ENCODE data around the gene LRP2.

The LRP2 gene

GRCh38 chr2:169222665-169223064 lies 139.7 kb downstream of the LRP2 start:
- Histone ChIP-seq H3K4me3 (ENCODE audit: control insufficient read depth in 1 of 7, extremely low read depth in 1 of 7, insufficient read depth in 4 of 7, low read depth in 2 of 7, low read length in 6 of 7) (no peak overlapping the region), H3K27me3 (replicated peaks in 2 of 5; ENCODE audit: control insufficient read depth in 4 of 5, insufficient read depth in 5 of 5, low read length in 4 of 5) (no peaks in the 10 kb centered on the region), H3K27ac (ENCODE audit: insufficient read depth in 1 of 2, low read depth in 1 of 2, low read length in 2 of 2, poor library complexity in 1 of 2, severe bottlenecking in 2 of 2) (no peak overlapping the region), H3K9me3 (ENCODE audit: control extremely low read depth in 1 of 5, control insufficient read depth in 4 of 5, insufficient read depth in 2 of 5, low read depth in 1 of 5, low read length in 4 of 5) (no peaks in the 10 kb centered on the region), H3K36me3 (ENCODE audit: control insufficient read depth in 4 of 4, insufficient read depth in 4 of 4, low read length in 3 of 4) (no peaks in the 10 kb centered on the region), H3K4me1 (ENCODE audit: control extremely low read depth in 1 of 4, control insufficient read depth in 4 of 4, insufficient read depth in 4 of 4, low read length in 3 of 4) (peaks cover 0 to 2% (median under 1%) of the 10 kb centered on the region in 4 experiments)
- CTCF ChIA-PET: interaction anchor here (0.6 to 5.6 kb wide), 9 partner anchors 8 to 261 kb away, joined by 3 to 39 read pairs (median 3); no protein-coding TSS in a partner anchor
- WGBS (ENCODE audit: insufficient coverage): 30% methylated on average over 2 of the region's 3 CpGs
- POLR2A ChIA-PET: no interaction called here
- DNase-seq: peak; percentile 18 to 67 (median 55)

GRCh38 chr2:169221745-169222369 lies 140.5 kb downstream of the LRP2 start:
- CTCF ChIA-PET: interaction anchor here (0.7 to 5.6 kb wide), 15 partner anchors 11 to 264 kb away, joined by 3 to 39 read pairs (median 4); no protein-coding TSS in a partner anchor
- peak; percentile 42 to 60 (median 51) for DNase-seq
- no peaks in the 10 kb centered on the region for H3K36me3 ChIP-seq (ENCODE audit: control insufficient read depth in 4 of 4, insufficient read depth in 4 of 4, low read length in 3 of 4)
- no peaks in the 10 kb centered on the region for H3K27me3 ChIP-seq (replicated peaks in 2 of 5; ENCODE audit: control insufficient read depth in 4 of 5, insufficient read depth in 5 of 5, low read length in 4 of 5)
- H3K4me1 ChIP-seq (ENCODE audit: control extremely low read depth in 1 of 4, control insufficient read depth in 4 of 4, insufficient read depth in 4 of 4, low read length in 3 of 4): peaks cover 0 to 2% (median under 1%) of the 10 kb centered on the region in 4 experiments
- H3K27ac ChIP-seq (ENCODE audit: insufficient read depth in 1 of 2, low read depth in 1 of 2, low read length in 2 of 2, poor library complexity in 1 of 2, severe bottlenecking in 2 of 2): no peak overlapping the region
- POLR2A ChIA-PET: interaction anchor here (0.6 to 0.8 kb wide), 2 partner anchors 258 to 275 kb away, joined by 3 to 4 read pairs; no protein-coding TSS in a partner anchor
- no peaks in the 10 kb centered on the region for H3K9me3 ChIP-seq (ENCODE audit: control extremely low read depth in 1 of 5, control insufficient read depth in 4 of 5, insufficient read depth in 2 of 5, low read depth in 1 of 5, low read length in 4 of 5)
- 44% methylated on average over 2 of the region's 5 CpGs for WGBS (ENCODE audit: insufficient coverage)
- H3K4me3 ChIP-seq (ENCODE audit: control insufficient read depth in 1 of 7, extremely low read depth in 1 of 7, insufficient read depth in 4 of 7, low read depth in 2 of 7, low read length in 6 of 7): no peak overlapping the region

GRCh38 chr2:169210917-169211316 lies 151.4 kb downstream of the LRP2 start:
- POLR2A ChIA-PET: interaction anchor here (0.6 kb wide), 1 partner anchor 1039 kb away, joined by 3 read pairs; no protein-coding TSS in a partner anchor

GRCh38 chr2:169208026-169208425 lies 154.3 kb downstream of the LRP2 start:
- ChIA-PET CTCF (no interaction called here), POLR2A (no interaction called here)
- no peaks in the 10 kb centered on the region for H3K27me3 ChIP-seq (replicated peaks in 2 of 5; ENCODE audit: control insufficient read depth in 4 of 5, insufficient read depth in 5 of 5, low read length in 4 of 5)
- H3K36me3 ChIP-seq (ENCODE audit: control insufficient read depth in 4 of 4, insufficient read depth in 4 of 4, low read length in 3 of 4): no peaks in the 10 kb centered on the region
- H3K27ac ChIP-seq (ENCODE audit: insufficient read depth in 1 of 2, low read depth in 1 of 2, low read length in 2 of 2, poor library complexity in 1 of 2, severe bottlenecking in 2 of 2): no peak overlapping the region
- no peaks in the 10 kb centered on the region for H3K9me3 ChIP-seq (ENCODE audit: control extremely low read depth in 1 of 5, control insufficient read depth in 4 of 5, insufficient read depth in 2 of 5, low read depth in 1 of 5, low read length in 4 of 5)
- no peak overlapping the region for H3K4me3 ChIP-seq (ENCODE audit: control insufficient read depth in 1 of 7, extremely low read depth in 1 of 7, insufficient read depth in 4 of 7, low read depth in 2 of 7, low read length in 6 of 7)
- no CpG with 5 or more reads among the region's 3 CpGs for WGBS (ENCODE audit: insufficient coverage)
- DNase-seq: no peak
- no peaks in the 10 kb centered on the region for H3K4me1 ChIP-seq (ENCODE audit: control extremely low read depth in 1 of 4, control insufficient read depth in 4 of 4, insufficient read depth in 4 of 4, low read length in 3 of 4)

More at GRCh38 chr2:169210917-169211316, 151.4 kb downstream of the LRP2 start:
- Histone ChIP-seq H3K27ac (ENCODE audit: insufficient read depth in 1 of 2, low read depth in 1 of 2, low read length in 2 of 2, poor library complexity in 1 of 2, severe bottlenecking in 2 of 2) (no peak overlapping the region), H3K36me3 (ENCODE audit: control insufficient read depth in 4 of 4, insufficient read depth in 4 of 4, low read length in 3 of 4) (no peaks in the 10 kb centered on the region), H3K4me1 (ENCODE audit: control extremely low read depth in 1 of 4, control insufficient read depth in 4 of 4, insufficient read depth in 4 of 4, low read length in 3 of 4) (no peaks in the 10 kb centered on the region), H3K9me3 (ENCODE audit: control extremely low read depth in 1 of 5, control insufficient read depth in 4 of 5, insufficient read depth in 2 of 5, low read depth in 1 of 5, low read length in 4 of 5) (no peaks in the 10 kb centered on the region), H3K4me3 (ENCODE audit: control insufficient read depth in 1 of 7, extremely low read depth in 1 of 7, insufficient read depth in 4 of 7, low read depth in 2 of 7, low read length in 6 of 7) (no peak overlapping the region), H3K27me3 (replicated peaks in 2 of 5; ENCODE audit: control insufficient read depth in 4 of 5, insufficient read depth in 5 of 5, low read length in 4 of 5) (no peaks in the 10 kb centered on the region)
- CTCF ChIA-PET: interaction anchor here (1.4 to 2.2 kb wide), 3 partner anchors 9 to 22 kb away, joined by 3 to 6 read pairs (median 5); no protein-coding TSS in a partner anchor
- WGBS (ENCODE audit: insufficient coverage): 100% methylated on average over 2 of the region's 4 CpGs
- DNase-seq: no peak

- ChIA-PET POLR2A (interaction anchor here (0.9 kb wide), 1 partner anchor 30 kb away, joined by 3 read pairs; no protein-coding TSS in a partner anchor), CTCF (no interaction called here)
- H3K9me3 ChIP-seq (ENCODE audit: control extremely low read depth in 1 of 5, control insufficient read depth in 4 of 5, insufficient read depth in 2 of 5, low read depth in 1 of 5, low read length in 4 of 5): no peaks in the 10 kb centered on the region
- H3K27ac ChIP-seq (ENCODE audit: insufficient read depth in 1 of 2, low read depth in 1 of 2, low read length in 2 of 2, poor library complexity in 1 of 2, severe bottlenecking in 2 of 2): no peak overlapping the region
- no peaks in the 10 kb centered on the region for H3K27me3 ChIP-seq (replicated peaks in 2 of 5; ENCODE audit: control insufficient read depth in 4 of 5, insufficient read depth in 5 of 5, low read length in 4 of 5)
- no peaks in the 10 kb centered on the region for H3K36me3 ChIP-seq (ENCODE audit: control insufficient read depth in 4 of 4, insufficient read depth in 4 of 4, low read length in 3 of 4)
- 95% methylated on average over 2 of the region's 2 CpGs for WGBS (ENCODE audit: insufficient coverage)
- DNase-seq: no peak
- no peaks in the 10 kb centered on the region for H3K4me1 ChIP-seq (ENCODE audit: control extremely low read depth in 1 of 4, control insufficient read depth in 4 of 4, insufficient read depth in 4 of 4, low read length in 3 of 4)
- no peak overlapping the region for H3K4me3 ChIP-seq (ENCODE audit: control insufficient read depth in 1 of 7, extremely low read depth in 1 of 7, insufficient read depth in 4 of 7, low read depth in 2 of 7, low read length in 6 of 7)
Measured at GRCh38 chr2:169205176-169205575, 157.2 kb downstream of the LRP2 start.

- no peak overlapping the region for H3K4me3 ChIP-seq (ENCODE audit: control insufficient read depth in 1 of 7, extremely low read depth in 1 of 7, insufficient read depth in 4 of 7, low read depth in 2 of 7, low read length in 6 of 7)
- no peaks in the 10 kb centered on the region for H3K4me1 ChIP-seq (ENCODE audit: control extremely low read depth in 1 of 4, control insufficient read depth in 4 of 4, insufficient read depth in 4 of 4, low read length in 3 of 4)
- H3K27me3 ChIP-seq (replicated peaks in 2 of 5; ENCODE audit: control insufficient read depth in 4 of 5, insufficient read depth in 5 of 5, low read length in 4 of 5): no peaks in the 10 kb centered on the region
- no peak for DNase-seq
- POLR2A ChIA-PET: interaction anchor here (0.9 kb wide), 1 partner anchor 31 kb away, joined by 3 read pairs; no protein-coding TSS in a partner anchor
- H3K9me3 ChIP-seq (ENCODE audit: control extremely low read depth in 1 of 5, control insufficient read depth in 4 of 5, insufficient read depth in 2 of 5, low read depth in 1 of 5, low read length in 4 of 5): no peaks in the 10 kb centered on the region
- WGBS (ENCODE audit: insufficient coverage): 97% methylated on average over 7 of the region's 8 CpGs
- no peaks in the 10 kb centered on the region for H3K36me3 ChIP-seq (ENCODE audit: control insufficient read depth in 4 of 4, insufficient read depth in 4 of 4, low read length in 3 of 4)
- H3K27ac ChIP-seq (ENCODE audit: insufficient read depth in 1 of 2, low read depth in 1 of 2, low read length in 2 of 2, poor library complexity in 1 of 2, severe bottlenecking in 2 of 2): no peak overlapping the region
- CTCF ChIA-PET: no interaction called here
Measured at GRCh38 chr2:169203952-169204351, 158.4 kb downstream of the LRP2 start.

GRCh38 chr2:169200756-169201155 lies 161.6 kb downstream of the LRP2 start:
- Histone ChIP-seq H3K4me3 (ENCODE audit: control insufficient read depth in 1 of 7, extremely low read depth in 1 of 7, insufficient read depth in 4 of 7, low read depth in 2 of 7, low read length in 6 of 7) (no peak overlapping the region), H3K9me3 (ENCODE audit: control extremely low read depth in 1 of 5, control insufficient read depth in 4 of 5, insufficient read depth in 2 of 5, low read depth in 1 of 5, low read length in 4 of 5) (no peaks in the 10 kb centered on the region), H3K4me1 (ENCODE audit: control extremely low read depth in 1 of 4, control insufficient read depth in 4 of 4, insufficient read depth in 4 of 4, low read length in 3 of 4) (no peaks in the 10 kb centered on the region), H3K27me3 (replicated peaks in 2 of 5; ENCODE audit: control insufficient read depth in 4 of 5, insufficient read depth in 5 of 5, low read length in 4 of 5) (no peaks in the 10 kb centered on the region), H3K36me3 (ENCODE audit: control insufficient read depth in 4 of 4, insufficient read depth in 4 of 4, low read length in 3 of 4) (no peaks in the 10 kb centered on the region), H3K27ac (ENCODE audit: insufficient read depth in 1 of 2, low read depth in 1 of 2, low read length in 2 of 2, poor library complexity in 1 of 2, severe bottlenecking in 2 of 2) (no peak overlapping the region)
- ChIA-PET CTCF (interaction anchor here (0.6 to 1.1 kb wide), 2 partner anchors 12 to 21 kb away, joined by 3 read pairs; no protein-coding TSS in a partner anchor), POLR2A (no interaction called here)
- DNase-seq: no peak
- WGBS (ENCODE audit: insufficient coverage): 100% methylated on average over 1 of the region's 3 CpGs

Data from common myeloid progenitor, CD34-positive (primary cell).